Nephron progenitor cell (in vitro differentiated cells): ENCODE results near the gene GFOD1.
A peak's percentile ranks its signal among the peaks of the same experiment; 100 is the strongest.

Experiments
- DNase-seq: peaks from one replicate; pipeline ENCODE4 v3.0.0; 2021
- H3K27ac Mint-ChIP-seq: 2 replicates; pipeline ENCODE4 v1.8.0; 2021; ENCODE audit warnings: mild to moderate bottlenecking, moderate library complexity, mixed read lengths
- H3K27me3 Mint-ChIP-seq: 2 replicates; pipeline ENCODE4 v1.8.0; 2021; ENCODE audit warnings: mild to moderate bottlenecking, low read depth, mixed read lengths; ENCODE audit not compliant: poor library complexity
- H3K36me3 Mint-ChIP-seq: 2 replicates; pipeline ENCODE4 v1.8.0; 2021; ENCODE audit warnings: low read depth, mixed read lengths
- H3K4me1 Mint-ChIP-seq: 2 replicates; pipeline ENCODE4 v1.8.0; 2021; ENCODE audit warnings: mixed read lengths
- H3K4me3 Mint-ChIP-seq: 2 replicates; pipeline ENCODE4 v1.8.0; 2021; ENCODE audit warnings: mild to moderate bottlenecking, moderate library complexity, mixed read lengths
- H3K9me3 Mint-ChIP-seq: 2 replicates; pipeline ENCODE4 v1.8.0; 2021; ENCODE audit warnings: mild to moderate bottlenecking, moderate library complexity, mixed read lengths
- TF ChIP-seq, protein P1 (sequence below): fragments of 200-600 bp; sonication (generic); IDR thresholded peaks from 2 replicates; pipeline ENCODE4 v1.5.0; 2021; ENCODE audit warnings: antibody characterized with exemption

Gene GFOD1

GRCh38 chr6:13492357-13492756 is 5.0 kb upstream of the GFOD1 start:
- no peaks in the 10 kb centered on the region for H3K36me3 Mint-ChIP-seq
- peaks cover 27% of the 10 kb centered on the region for H3K27me3 Mint-ChIP-seq
- H3K27ac Mint-ChIP-seq, result no peak overlapping the region
- no peak overlapping the region for H3K4me3 Mint-ChIP-seq
- no peak for DNase-seq
- peaks cover 30% of the 10 kb centered on the region for H3K4me1 Mint-ChIP-seq
- no peaks in the 10 kb centered on the region for H3K9me3 Mint-ChIP-seq
- TF ChIP-seq, protein P1, sequence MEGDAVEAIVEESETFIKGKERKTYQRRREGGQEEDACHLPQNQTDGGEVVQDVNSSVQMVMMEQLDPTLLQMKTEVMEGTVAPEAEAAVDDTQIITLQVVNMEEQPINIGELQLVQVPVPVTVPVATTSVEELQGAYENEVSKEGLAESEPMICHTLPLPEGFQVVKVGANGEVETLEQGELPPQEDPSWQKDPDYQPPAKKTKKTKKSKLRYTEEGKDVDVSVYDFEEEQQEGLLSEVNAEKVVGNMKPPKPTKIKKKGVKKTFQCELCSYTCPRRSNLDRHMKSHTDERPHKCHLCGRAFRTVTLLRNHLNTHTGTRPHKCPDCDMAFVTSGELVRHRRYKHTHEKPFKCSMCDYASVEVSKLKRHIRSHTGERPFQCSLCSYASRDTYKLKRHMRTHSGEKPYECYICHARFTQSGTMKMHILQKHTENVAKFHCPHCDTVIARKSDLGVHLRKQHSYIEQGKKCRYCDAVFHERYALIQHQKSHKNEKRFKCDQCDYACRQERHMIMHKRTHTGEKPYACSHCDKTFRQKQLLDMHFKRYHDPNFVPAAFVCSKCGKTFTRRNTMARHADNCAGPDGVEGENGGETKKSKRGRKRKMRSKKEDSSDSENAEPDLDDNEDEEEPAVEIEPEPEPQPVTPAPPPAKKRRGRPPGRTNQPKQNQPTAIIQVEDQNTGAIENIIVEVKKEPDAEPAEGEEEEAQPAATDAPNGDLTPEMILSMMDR, result no peak

GRCh38 chr6:13491538-13491937 is 4.1 kb upstream of the GFOD1 start:
- Mint-ChIP-seq H3K27me3 (peaks cover 28% of the 10 kb centered on the region), H3K9me3 (no peaks in the 10 kb centered on the region), H3K4me1 (peaks cover 26% of the 10 kb centered on the region), H3K27ac (no peak overlapping the region), H3K4me3 (no peak overlapping the region), H3K36me3 (no peaks in the 10 kb centered on the region)
- TF ChIP-seq, protein P1, result no peak
- DNase-seq, result no peak

GRCh38 chr6:13490402-13490801 is 3.0 kb upstream of the GFOD1 start:
- no peaks in the 10 kb centered on the region for H3K9me3 Mint-ChIP-seq
- no peak for DNase-seq
- H3K36me3 Mint-ChIP-seq, result no peaks in the 10 kb centered on the region
- TF ChIP-seq, protein P1, result no peak
- H3K27me3 Mint-ChIP-seq, result peaks cover 37% of the 10 kb centered on the region
- H3K4me1 Mint-ChIP-seq, result peaks cover 26% of the 10 kb centered on the region
- no peak overlapping the region for H3K4me3 Mint-ChIP-seq
- H3K27ac Mint-ChIP-seq, result no peak overlapping the region

DNA sequence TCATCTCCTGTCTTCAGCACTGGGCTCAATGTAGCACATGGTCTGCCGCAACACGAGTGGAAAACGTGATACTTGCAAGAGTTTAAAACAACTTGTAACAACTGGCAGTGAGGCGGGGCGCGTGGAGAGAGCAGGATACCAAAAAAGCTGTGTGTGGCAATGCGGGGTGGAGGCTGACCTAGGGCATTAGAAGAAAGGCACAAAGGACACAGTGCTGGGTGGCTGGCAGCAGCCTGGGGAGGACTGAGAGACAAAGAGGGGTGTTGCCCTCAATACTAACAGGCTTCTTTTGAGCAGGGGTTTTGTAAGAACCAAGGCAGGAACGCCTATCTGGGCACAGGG is 1.5 kb upstream of the GFOD1 start:
- Mint-ChIP-seq H3K4me1 (peaks cover 31% of the 10 kb centered on the region), H3K9me3 (no peaks in the 10 kb centered on the region), H3K27ac (no peak overlapping the region), H3K27me3 (peaks cover 45% of the 10 kb centered on the region), H3K4me3 (no peak overlapping the region), H3K36me3 (no peaks in the 10 kb centered on the region)
- DNase-seq, result no peak
- TF ChIP-seq, protein P1, result no peak

GRCh38 chr6:13488015-13488895 is 855 bp upstream of the GFOD1 start:
- Mint-ChIP-seq H3K4me1 (peaks cover 32% of the 10 kb centered on the region), H3K4me3 (peak overlapping the region; percentile 84), H3K27me3 (peaks cover 48% of the 10 kb centered on the region), H3K36me3 (no peaks in the 10 kb centered on the region), H3K9me3 (no peaks in the 10 kb centered on the region), H3K27ac (no peak overlapping the region)
- TF ChIP-seq, protein P1, result no peak
- DNase-seq, result peak; percentile 44

DNA sequence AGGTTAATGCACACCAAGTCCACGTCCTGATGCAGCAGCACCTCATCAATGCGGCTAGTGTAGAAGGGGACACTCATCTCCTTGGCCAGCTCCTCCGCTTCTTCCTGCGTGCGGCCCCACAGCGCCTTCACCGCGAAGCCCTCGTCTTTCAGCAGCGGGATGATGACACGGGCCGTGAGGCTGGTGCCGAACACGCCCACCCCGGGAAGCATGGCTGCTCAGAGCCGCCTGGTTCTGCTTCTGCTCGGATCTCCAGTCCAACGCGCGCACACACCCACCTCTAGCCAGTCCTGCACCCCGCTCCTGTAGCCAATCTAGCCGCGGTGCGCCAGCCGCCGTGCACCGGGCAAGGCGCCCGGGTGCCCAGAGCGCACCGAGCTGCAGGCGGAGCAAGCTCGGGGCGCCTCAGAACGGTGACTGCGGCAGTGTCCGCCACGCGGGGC is 700 bp downstream of the GFOD1 start:
- TF ChIP-seq, protein P1, result no peak
- Mint-ChIP-seq H3K36me3 (no peaks in the 10 kb centered on the region), H3K9me3 (no peaks in the 10 kb centered on the region), H3K27ac (no peak overlapping the region), H3K27me3 (peaks cover 52% of the 10 kb centered on the region), H3K4me3 (peak overlapping the region; percentile 94), H3K4me1 (peaks cover 32% of the 10 kb centered on the region)
- peak; percentile 57 for DNase-seq
